GM12878 (cell line): ENCODE results near the gene TTC19.

Source experiments
- SPI1 ChIP-seq: IDR thresholded peaks from 2 replicates; pipeline ENCODE4 v1.6.1; 2011; ENCODE audit warnings: low read depth, mild to moderate bottlenecking, low read length, moderate library complexity, borderline replicate concordance; ENCODE audit not compliant: insufficient read depth
- TF ChIP-seq, protein P1 (sequence below), 3 experiments: IDR thresholded peaks in 2 of 3; conservative IDR thresholded peaks in 1 of 3; 2 replicates each; pipeline ENCODE4 v1.5.1; 2011; ENCODE audit warnings: low read depth in 3 of 3, low read length in 3 of 3, mild to moderate bottlenecking in 3 of 3, control low read depth in 2 of 3, moderate library complexity in 2 of 3, inconsistent platforms in 1 of 3, mixed read lengths in 1 of 3; ENCODE audit not compliant: control insufficient read depth in 2 of 3, insufficient read depth in 1 of 3; ENCODE audit errors: extremely low read depth in 1 of 3

DNA sequence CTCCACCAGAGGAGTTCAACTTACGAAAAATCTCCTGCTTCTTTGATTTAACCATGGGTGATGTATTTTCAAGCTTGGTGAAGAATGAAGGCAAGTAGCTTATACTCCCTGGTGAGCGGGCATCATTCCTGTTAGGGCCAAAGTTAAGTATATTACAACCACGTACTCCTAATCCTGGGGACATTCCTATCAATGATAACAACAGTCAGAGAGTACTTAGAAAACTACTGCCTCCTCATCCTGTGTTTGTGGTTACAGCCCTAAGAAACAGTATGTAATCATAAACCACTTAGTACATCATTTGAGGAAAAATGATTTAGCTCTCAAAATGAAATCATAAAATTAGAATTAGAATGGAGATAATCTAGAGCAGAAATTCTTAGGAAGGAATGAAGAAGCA lies 47.3 kb downstream of the TTC19 start:
- TF ChIP-seq, protein P1, sequence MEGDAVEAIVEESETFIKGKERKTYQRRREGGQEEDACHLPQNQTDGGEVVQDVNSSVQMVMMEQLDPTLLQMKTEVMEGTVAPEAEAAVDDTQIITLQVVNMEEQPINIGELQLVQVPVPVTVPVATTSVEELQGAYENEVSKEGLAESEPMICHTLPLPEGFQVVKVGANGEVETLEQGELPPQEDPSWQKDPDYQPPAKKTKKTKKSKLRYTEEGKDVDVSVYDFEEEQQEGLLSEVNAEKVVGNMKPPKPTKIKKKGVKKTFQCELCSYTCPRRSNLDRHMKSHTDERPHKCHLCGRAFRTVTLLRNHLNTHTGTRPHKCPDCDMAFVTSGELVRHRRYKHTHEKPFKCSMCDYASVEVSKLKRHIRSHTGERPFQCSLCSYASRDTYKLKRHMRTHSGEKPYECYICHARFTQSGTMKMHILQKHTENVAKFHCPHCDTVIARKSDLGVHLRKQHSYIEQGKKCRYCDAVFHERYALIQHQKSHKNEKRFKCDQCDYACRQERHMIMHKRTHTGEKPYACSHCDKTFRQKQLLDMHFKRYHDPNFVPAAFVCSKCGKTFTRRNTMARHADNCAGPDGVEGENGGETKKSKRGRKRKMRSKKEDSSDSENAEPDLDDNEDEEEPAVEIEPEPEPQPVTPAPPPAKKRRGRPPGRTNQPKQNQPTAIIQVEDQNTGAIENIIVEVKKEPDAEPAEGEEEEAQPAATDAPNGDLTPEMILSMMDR (IDR thresholded peaks at IDR 0.05 in 2 of 3, conservative IDR thresholded peaks at IDR 0.05 in 1 of 3; ENCODE audit: control insufficient read depth in 2 of 3, extremely low read depth in 1 of 3, insufficient read depth in 1 of 3, low read depth in 3 of 3, low read length in 3 of 3), result no peak
- TF ChIP-seq SPI1, result no peak
